H9 (cell line): ENCODE results near the gene ADGRA1. TPM values are rescaled to one million over a fixed set of nuclear protein-coding genes. Genes with fewer than 3 reads are reported as not detected.

ENCODE experiments used
- DNase-seq: peaks from one replicate; pipeline ENCODE4 v3.0.0-alpha.2; 2017
- H2AFZ ChIP-seq: one replicate; pipeline ENCODE4 v1.6.1; 2013; ENCODE audit warnings: mild to moderate bottlenecking, low read length, control low read depth, moderate library complexity
- H2AK5ac ChIP-seq: 2 replicates; pipeline ENCODE4 v1.6.1; 2013; ENCODE audit warnings: low read length, control low read depth, mixed read lengths; ENCODE audit not compliant: insufficient read length
- H2BK120ac ChIP-seq: one replicate; pipeline ENCODE4 v1.6.1; 2013; ENCODE audit warnings: low read depth, mild to moderate bottlenecking, low read length, control low read depth, inconsistent platforms; ENCODE audit not compliant: poor library complexity, severe bottlenecking
- H2BK12ac ChIP-seq: 2 replicates; pipeline ENCODE4 v1.6.1; 2013; ENCODE audit warnings: low read length, control low read depth, mixed read lengths, low read depth; ENCODE audit not compliant: insufficient read length
- H2BK15ac ChIP-seq: 2 replicates; pipeline ENCODE4 v1.6.1; 2013; ENCODE audit warnings: low read depth, low read length, control low read depth
- H2BK20ac ChIP-seq: one replicate; pipeline ENCODE4 v1.6.1; 2013; ENCODE audit warnings: low read depth, mild to moderate bottlenecking, low read length, control low read depth, inconsistent platforms; ENCODE audit not compliant: poor library complexity, severe bottlenecking
- H2BK5ac ChIP-seq: 2 replicates; pipeline ENCODE4 v1.6.1; 2013; ENCODE audit warnings: low read length, control low read depth, mixed read lengths; ENCODE audit not compliant: insufficient read length
- H3K14ac ChIP-seq: 2 replicates; pipeline ENCODE4 v1.6.1; 2013; ENCODE audit warnings: low read length, control low read depth; ENCODE audit not compliant: insufficient read depth
- H3K18ac ChIP-seq: 2 replicates; pipeline ENCODE4 v1.6.1; 2013; ENCODE audit warnings: low read depth, mild to moderate bottlenecking, mixed read lengths, low read length, control low read depth; ENCODE audit not compliant: insufficient read length
- H3K23ac ChIP-seq: 2 replicates; pipeline ENCODE4 v1.6.1; 2013; ENCODE audit warnings: low read length, control low read depth, mixed read lengths, low read depth; ENCODE audit not compliant: insufficient read length
- H3K23me2 ChIP-seq: 2 replicates; pipeline ENCODE4 v1.6.1; 2013; ENCODE audit warnings: low read depth, mild to moderate bottlenecking, mixed read lengths, low read length, control low read depth; ENCODE audit not compliant: insufficient read length, poor library complexity, severe bottlenecking
- H3K27ac ChIP-seq: 2 replicates; pipeline ENCODE4 v1.5.1; 2013; ENCODE audit warnings: low read length, control low read depth, mixed read lengths, low read depth; ENCODE audit not compliant: insufficient read length
- H3K27me3 ChIP-seq: 2 replicates; pipeline ENCODE4 v1.6.1; 2013; ENCODE audit warnings: low read length, control low read depth, inconsistent platforms; ENCODE audit not compliant: insufficient read depth
- H3K4ac ChIP-seq: 2 replicates; pipeline ENCODE4 v1.6.1; 2013; ENCODE audit warnings: low read depth, mild to moderate bottlenecking, control low read depth, inconsistent platforms, low read length, moderate library complexity
- H3K4me1 ChIP-seq: 2 replicates; pipeline ENCODE4 v1.6.1; 2013; ENCODE audit warnings: low read length, control low read depth, inconsistent platforms; ENCODE audit not compliant: insufficient read depth
- H3K4me2 ChIP-seq: 2 replicates; pipeline ENCODE4 v1.6.1; 2013; ENCODE audit warnings: low read length, control low read depth, mixed read lengths; ENCODE audit not compliant: insufficient read length, insufficient read depth
- H3K56ac ChIP-seq: 2 replicates; pipeline ENCODE4 v1.6.1; 2013; ENCODE audit warnings: low read depth, mild to moderate bottlenecking, mixed read lengths, low read length, control low read depth; ENCODE audit not compliant: insufficient read length
- H3K79me1 ChIP-seq: 2 replicates; pipeline ENCODE4 v1.6.1; 2013; ENCODE audit warnings: low read depth, mild to moderate bottlenecking, moderate library complexity, low read length, control low read depth, inconsistent platforms; ENCODE audit not compliant: insufficient read depth, poor library complexity, severe bottlenecking
- H3K79me2 ChIP-seq: 2 replicates; pipeline ENCODE4 v1.6.1; 2013; ENCODE audit warnings: low read length, control low read depth, inconsistent platforms; ENCODE audit not compliant: insufficient read depth
- H3K9ac ChIP-seq: 2 replicates; pipeline ENCODE4 v1.6.1; 2013; ENCODE audit warnings: low read length, control low read depth, mixed read lengths; ENCODE audit not compliant: insufficient read length; ENCODE audit errors: extremely low read depth
- H3K9me3 ChIP-seq: one replicate; pipeline ENCODE4 v1.6.1; 2013; ENCODE audit warnings: low read depth, low read length, inconsistent platforms; ENCODE audit not compliant: control insufficient read depth
- H3T11ph ChIP-seq: one replicate; pipeline ENCODE4 v1.6.1; 2013; ENCODE audit warnings: mild to moderate bottlenecking, low read length, control low read depth, inconsistent platforms
- H4K20me1 ChIP-seq: one replicate; pipeline ENCODE4 v1.6.1; 2013; ENCODE audit not compliant: control insufficient read depth, insufficient read length, insufficient read depth
- H4K5ac ChIP-seq: 2 replicates; pipeline ENCODE4 v1.6.1; 2013; ENCODE audit warnings: low read depth, mild to moderate bottlenecking, mixed read lengths, low read length, control low read depth; ENCODE audit not compliant: insufficient read length
- H4K8ac ChIP-seq: replicated peaks from 2 replicates; pipeline ENCODE4 v1.6.1; 2013; ENCODE audit warnings: low read length, control low read depth, mixed read lengths, low read depth; ENCODE audit not compliant: insufficient read length
- H4K91ac ChIP-seq: 2 replicates; pipeline ENCODE4 v1.6.1; 2013; ENCODE audit warnings: low read depth, mild to moderate bottlenecking, moderate library complexity, mixed read lengths, low read length, control low read depth; ENCODE audit not compliant: insufficient read length
- H3K27ac Mint-ChIP-seq, 3 experiments: 2 replicates in 2 of 3; 3 replicates in 1 of 3; pipeline ENCODE4 v1.8.0; 2020 to 2021; ENCODE audit warnings: mixed read lengths in 3 of 3, mild to moderate bottlenecking in 1 of 3, moderate library complexity in 1 of 3
- H3K27me3 Mint-ChIP-seq: 2 replicates; pipeline ENCODE4 v1.8.0; 2021; ENCODE audit warnings: low read depth, mild to moderate bottlenecking, moderate library complexity, mixed read lengths
- H3K36me3 Mint-ChIP-seq, 3 experiments: 2 replicates in 2 of 3; 3 replicates in 1 of 3; pipeline ENCODE4 v1.8.0; 2020 to 2021; ENCODE audit warnings: low read depth in 3 of 3, mixed read lengths in 3 of 3; ENCODE audit not compliant: insufficient read depth in 1 of 3
- H3K4me1 Mint-ChIP-seq, 2 experiments: 2 replicates each; pipeline ENCODE4 v1.8.0; 2020; ENCODE audit warnings: mixed read lengths in 2 of 2
- H3K4me3 Mint-ChIP-seq, 2 experiments: 2 replicates in 1 of 2; 3 replicates in 1 of 2; pipeline ENCODE4 v1.8.0; 2020 to 2021; ENCODE audit warnings: mild to moderate bottlenecking in 2 of 2, mixed read lengths in 2 of 2, moderate library complexity in 1 of 2
- H3K9me3 Mint-ChIP-seq, 2 experiments: 2 replicates in 1 of 2; 3 replicates in 1 of 2; pipeline ENCODE4 v1.8.0; 2020; ENCODE audit warnings: mild to moderate bottlenecking in 2 of 2, mixed read lengths in 2 of 2, moderate library complexity in 1 of 2
- WGBS: extraction: QIAGEN DNeasy Blood & Tissue Kit; methylation state at CpG from one replicate; pipeline ENCODE4 v1.1.7; 2013; ENCODE audit warnings: missing lambda C conversion rate, low lambda C conversion rate, mixed read lengths; ENCODE audit not compliant: insufficient read length; ENCODE audit errors: extremely low coverage; 5-methylcytosine and 5-hydroxymethylcytosine counted together
- total RNA-seq: library from RNA; stranded (reverse); gene quantifications from 2 replicates; pipeline ENCODE4 v1.2.1, GENCODE V29; 2021
- TF ChIP-seq, protein P1 (sequence below): fragments of 200-600 bp; sonication (generic); conservative IDR thresholded peaks from 3 replicates; pipeline ENCODE4 v1.8.0; 2021; ENCODE audit warnings: antibody characterized with exemption, mild to moderate bottlenecking

Gene ADGRA1
- total RNA-seq, 1 experiment from 2014 or later: 0.11 TPM

GRCh38 chr10:133115976-133116375, 28.3 kb downstream of the ADGRA1 start:
- Histone ChIP-seq H2BK120ac (no peak overlapping the region), H4K20me1 (no peaks in the 10 kb centered on the region), H3K56ac (no peak overlapping the region), H3K4ac (no peak overlapping the region), H3K27me3 (no peaks in the 10 kb centered on the region), H3K9me3 (no peaks in the 10 kb centered on the region), H3K27ac (no peak overlapping the region), H3K79me2 (no peaks in the 10 kb centered on the region), H3K4me1 (no peaks in the 10 kb centered on the region), H3K4me2 (no peak overlapping the region), H2BK12ac (no peak overlapping the region), H4K8ac (no peak overlapping the region), H3K18ac (no peak overlapping the region), H2AK5ac (no peak overlapping the region), H2AFZ (no peak overlapping the region), H4K91ac (no peak overlapping the region), H3K14ac (no peak overlapping the region), H3K23ac (no peak overlapping the region), H2BK20ac (no peak overlapping the region), H3K79me1 (no peaks in the 10 kb centered on the region), H3T11ph (no peak overlapping the region), H2BK5ac (no peak overlapping the region), H3K23me2 (no peaks in the 10 kb centered on the region), H3K9ac (no peak overlapping the region), H4K5ac (no peak overlapping the region), H2BK15ac (no peak overlapping the region)
- DNase-seq: no peak
- H3K9me3 Mint-ChIP-seq: peaks cover 20 to 28% of the 10 kb centered on the region in 2 experiments
- H3K27me3 Mint-ChIP-seq: peaks cover 6% of the 10 kb centered on the region
- WGBS: no CpG with 5 or more reads among the region's 17 CpGs
- TF ChIP-seq, protein P1, sequence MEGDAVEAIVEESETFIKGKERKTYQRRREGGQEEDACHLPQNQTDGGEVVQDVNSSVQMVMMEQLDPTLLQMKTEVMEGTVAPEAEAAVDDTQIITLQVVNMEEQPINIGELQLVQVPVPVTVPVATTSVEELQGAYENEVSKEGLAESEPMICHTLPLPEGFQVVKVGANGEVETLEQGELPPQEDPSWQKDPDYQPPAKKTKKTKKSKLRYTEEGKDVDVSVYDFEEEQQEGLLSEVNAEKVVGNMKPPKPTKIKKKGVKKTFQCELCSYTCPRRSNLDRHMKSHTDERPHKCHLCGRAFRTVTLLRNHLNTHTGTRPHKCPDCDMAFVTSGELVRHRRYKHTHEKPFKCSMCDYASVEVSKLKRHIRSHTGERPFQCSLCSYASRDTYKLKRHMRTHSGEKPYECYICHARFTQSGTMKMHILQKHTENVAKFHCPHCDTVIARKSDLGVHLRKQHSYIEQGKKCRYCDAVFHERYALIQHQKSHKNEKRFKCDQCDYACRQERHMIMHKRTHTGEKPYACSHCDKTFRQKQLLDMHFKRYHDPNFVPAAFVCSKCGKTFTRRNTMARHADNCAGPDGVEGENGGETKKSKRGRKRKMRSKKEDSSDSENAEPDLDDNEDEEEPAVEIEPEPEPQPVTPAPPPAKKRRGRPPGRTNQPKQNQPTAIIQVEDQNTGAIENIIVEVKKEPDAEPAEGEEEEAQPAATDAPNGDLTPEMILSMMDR: no peak
- no peak overlapping the region for H3K4me3 Mint-ChIP-seq
- no peak overlapping the region for H3K27ac Mint-ChIP-seq
- peaks cover 0 to 7% (median 0%) of the 10 kb centered on the region in 3 experiments; a peak in 2 of 7 replicates for H3K36me3 Mint-ChIP-seq
- H3K4me1 Mint-ChIP-seq: no peaks in the 10 kb centered on the region
